ENCODE results near the gene BRD2. TPM values are rescaled to one million over a fixed set of nuclear protein-coding genes. Genes with fewer than 3 reads are reported as not detected.
A peak's percentile ranks its signal among the peaks of the same experiment; 100 is the strongest.

Gene BRD2
- total RNA-seq, 2 experiments from 2014 or later, result 168 to 190 TPM

GRCh38 chr6:32950449-32950848, 17.9 kb upstream of the BRD2 start:
- peaks cover 50% of the 10 kb centered on the region for H3K4me1 Mint-ChIP-seq (ENCODE audit: low read depth)
- POLR2A ChIA-PET, result interaction anchor here (1.0 kb wide), 1 partner anchor 21 kb away, joined by 3 read pairs; no protein-coding TSS in a partner anchor
- no peak overlapping the region for H3K27ac Mint-ChIP-seq
- DNase-seq, result no peak
- H3K4me3 Mint-ChIP-seq, result no peak overlapping the region
- no peaks in the 10 kb centered on the region for H3K27me3 Mint-ChIP-seq
- H3K36me3 Mint-ChIP-seq, result no peaks in the 10 kb centered on the region
- CTCF ChIA-PET, result interaction anchor here (0.8 to 8.7 kb wide), 7 partner anchors 9 to 112 kb away, joined by 3 to 250 read pairs (median 9); partner anchors contain the start of genes BRD2, HLA-DMB and TAP2
- intact Hi-C loops (cut with micrococcal nuclease), result no loop called here
- H3K9me3 Mint-ChIP-seq, result peaks cover 3% of the 10 kb centered on the region

GRCh38 chr6:32952817-32953739, 15.3 kb upstream of the BRD2 start, which contains the start of gene HLA-DMA:
Gene HLA-DMA, minus strand, starts transcription at chr6:32953097. Its CDS starts 61 bp downstream, at chr6:32953036.
- POLR2A ChIA-PET, result interaction anchor here (0.8 to 4.3 kb wide), 8 partner anchors 9 to 115 kb away, joined by 3 to 68 read pairs (median 5); partner anchors contain the start of genes BRD2 and TAP2
- H3K4me1 Mint-ChIP-seq (ENCODE audit: low read depth), result peaks cover 51% of the 10 kb centered on the region
- no peaks in the 10 kb centered on the region for H3K36me3 Mint-ChIP-seq
- H3K27ac Mint-ChIP-seq, result peak within 1 kb of the TSS; percentile 39
- DNase-seq, result peak; percentile 83
- intact Hi-C loops (cut with micrococcal nuclease), result loop anchor here (1.0 to 2.0 kb wide), 6 partner anchors 12 to 68 kb away; partner anchors contain the start of gene HLA-DMB
- H3K27me3 Mint-ChIP-seq, result no peaks in the 10 kb centered on the region
- H3K4me3 Mint-ChIP-seq, result peak within 1 kb of the TSS; percentile 64
- no peaks in the 10 kb centered on the region for H3K9me3 Mint-ChIP-seq
- CTCF ChIA-PET, result interaction anchor here (0.7 to 8.7 kb wide), 34 partner anchors 11 to 757 kb away, joined by 3 to 250 read pairs (median 5); partner anchors contain the start of genes BRD2, HLA-DMB, PSMB9 and TAP1

GRCh38 chr6:32953775-32954174, 14.6 kb upstream of the BRD2 start:
- Mint-ChIP-seq H3K36me3 (no peaks in the 10 kb centered on the region), H3K27ac (peak overlapping the region; percentile 9), H3K27me3 (no peaks in the 10 kb centered on the region), H3K4me1 (ENCODE audit: low read depth) (peaks cover 44% of the 10 kb centered on the region), H3K9me3 (no peaks in the 10 kb centered on the region), H3K4me3 (no peak overlapping the region)
- intact Hi-C loops (cut with micrococcal nuclease), result loop anchor here (1.0 to 2.0 kb wide), 6 partner anchors 12 to 69 kb away; partner anchors contain the start of gene HLA-DMB
- no peak for DNase-seq
- ChIA-PET CTCF (interaction anchor here (0.7 to 8.7 kb wide), 30 partner anchors 12 to 758 kb away, joined by 3 to 250 read pairs (median 5); partner anchors contain the start of genes BRD2, HLA-DMB, PSMB9 and TAP1), POLR2A (interaction anchor here (0.9 to 4.3 kb wide), 7 partner anchors 9 to 116 kb away, joined by 3 to 68 read pairs (median 6); partner anchors contain the start of genes BRD2 and TAP2)

GRCh38 chr6:32954267-32954666, 14.1 kb upstream of the BRD2 start:
- Mint-ChIP-seq H3K4me1 (ENCODE audit: low read depth) (peaks cover 42% of the 10 kb centered on the region), H3K27me3 (no peaks in the 10 kb centered on the region), H3K36me3 (no peaks in the 10 kb centered on the region), H3K27ac (no peak overlapping the region), H3K9me3 (no peaks in the 10 kb centered on the region), H3K4me3 (no peak overlapping the region)
- intact Hi-C loops (cut with micrococcal nuclease), result no loop called here
- DNase-seq, result no peak
- CTCF ChIA-PET, result interaction anchor here (1.0 to 8.7 kb wide), 23 partner anchors 12 to 141 kb away, joined by 3 to 250 read pairs (median 8); partner anchors contain the start of genes BRD2, HLA-DMB and TAP2
- POLR2A ChIA-PET, result interaction anchor here (0.9 to 4.3 kb wide), 6 partner anchors 10 to 60 kb away, joined by 3 to 68 read pairs (median 8); partner anchors contain the start of gene BRD2

- H3K4me3 Mint-ChIP-seq, result no peak overlapping the region
- H3K9me3 Mint-ChIP-seq, result no peaks in the 10 kb centered on the region
- DNase-seq, result peak; percentile 54
- intact Hi-C loops (cut with micrococcal nuclease), result no loop called here
- no peaks in the 10 kb centered on the region for H3K36me3 Mint-ChIP-seq
- H3K4me1 Mint-ChIP-seq (ENCODE audit: low read depth), result peaks cover 42% of the 10 kb centered on the region
- peak overlapping the region; percentile 30 for H3K27ac Mint-ChIP-seq
- CTCF ChIA-PET, result interaction anchor here (0.7 to 8.7 kb wide), 19 partner anchors 13 to 293 kb away, joined by 3 to 250 read pairs (median 9); partner anchors contain the start of genes BRD2, HLA-DMB and TAP2
- no peaks in the 10 kb centered on the region for H3K27me3 Mint-ChIP-seq
- POLR2A ChIA-PET, result interaction anchor here (0.5 to 4.3 kb wide), 6 partner anchors 12 to 677 kb away, joined by 3 to 68 read pairs (median 8); partner anchors contain the start of gene BRD2
These were observed 13.2 kb upstream of the BRD2 start for GRCh38 chr6:32954986-32955802.

- ChIA-PET CTCF (interaction anchor here (0.7 to 8.7 kb wide), 6 partner anchors 14 to 292 kb away, joined by 3 to 250 read pairs (median 78); partner anchors contain the start of genes BRD2 and TAP2), POLR2A (interaction anchor here (0.5 to 4.3 kb wide), 2 partner anchors 16 to 676 kb away, joined by 3 to 68 read pairs; no protein-coding TSS in a partner anchor)
- intact Hi-C loops (cut with micrococcal nuclease), result no loop called here
- H3K27ac Mint-ChIP-seq, result no peak overlapping the region
- no peak for DNase-seq
- H3K9me3 Mint-ChIP-seq, result no peaks in the 10 kb centered on the region
- no peaks in the 10 kb centered on the region for H3K36me3 Mint-ChIP-seq
- peaks cover 42% of the 10 kb centered on the region for H3K4me1 Mint-ChIP-seq (ENCODE audit: low read depth)
- H3K27me3 Mint-ChIP-seq, result no peaks in the 10 kb centered on the region
- H3K4me3 Mint-ChIP-seq, result no peak overlapping the region
These were observed 12.2 kb upstream of the BRD2 start for GRCh38 chr6:32956176-32956575.

GRCh38 chr6:32960563-32960962, 7.8 kb upstream of the BRD2 start:
- H3K27me3 Mint-ChIP-seq, result no peaks in the 10 kb centered on the region
- POLR2A ChIA-PET, result interaction anchor here (1.4 kb wide), 1 partner anchor 11 kb away, joined by 4 read pairs; no protein-coding TSS in a partner anchor
- peaks cover 43% of the 10 kb centered on the region for H3K4me1 Mint-ChIP-seq (ENCODE audit: low read depth)
- no peaks in the 10 kb centered on the region for H3K36me3 Mint-ChIP-seq
- no peak for DNase-seq
- CTCF ChIA-PET, result interaction anchor here (1.4 kb wide), 1 partner anchor 19 kb away, joined by 3 read pairs; no protein-coding TSS in a partner anchor
- intact Hi-C loops (cut with micrococcal nuclease), result loop anchor here (10.0 kb wide), 1 partner anchor 1136 kb away; the partner anchor contains the start of gene HSPA1B
- no peaks in the 10 kb centered on the region for H3K9me3 Mint-ChIP-seq
- H3K27ac Mint-ChIP-seq, result no peak overlapping the region
- no peak overlapping the region for H3K4me3 Mint-ChIP-seq

GRCh38 chr6:32962213-32962826, 6.1 kb upstream of the BRD2 start:
- Mint-ChIP-seq H3K27ac (no peak overlapping the region), H3K9me3 (no peaks in the 10 kb centered on the region), H3K4me3 (no peak overlapping the region), H3K27me3 (no peaks in the 10 kb centered on the region), H3K4me1 (ENCODE audit: low read depth) (peaks cover 50% of the 10 kb centered on the region), H3K36me3 (peaks cover 2% of the 10 kb centered on the region)
- DNase-seq, result no peak
- ChIA-PET CTCF (interaction anchor here (0.7 to 16.8 kb wide), 9 partner anchors 9 to 124 kb away, joined by 3 to 267 read pairs (median 6); partner anchors contain the start of genes HLA-DMA and TAP2), POLR2A (interaction anchor here (1.4 kb wide), 1 partner anchor 10 kb away, joined by 4 read pairs; no protein-coding TSS in a partner anchor)
- intact Hi-C loops (cut with micrococcal nuclease), result loop anchor here (10.0 kb wide), 1 partner anchor 1138 kb away; the partner anchor contains the start of gene HSPA1B

- no peak for DNase-seq
- ChIA-PET CTCF (interaction anchor here (0.7 to 16.8 kb wide), 6 partner anchors 10 to 46 kb away, joined by 3 to 267 read pairs (median 16); partner anchors contain the start of gene HLA-DMA), POLR2A (interaction anchor here (1.9 kb wide), 1 partner anchor 8 kb away, joined by 6 read pairs; no protein-coding TSS in a partner anchor)
- intact Hi-C loops (cut with micrococcal nuclease), result loop anchor here (10.0 kb wide), 1 partner anchor 1139 kb away; the partner anchor contains the start of gene HSPA1B
- H3K4me3 Mint-ChIP-seq, result no peak overlapping the region
- no peaks in the 10 kb centered on the region for H3K9me3 Mint-ChIP-seq
- H3K27me3 Mint-ChIP-seq, result no peaks in the 10 kb centered on the region
- H3K36me3 Mint-ChIP-seq, result peaks cover 6% of the 10 kb centered on the region
- H3K4me1 Mint-ChIP-seq (ENCODE audit: low read depth), result peaks cover 51% of the 10 kb centered on the region
- peak overlapping the region; percentile 5 for H3K27ac Mint-ChIP-seq
These were observed 4.5 kb upstream of the BRD2 start for GRCh38 chr6:32963866-32964265.

GRCh38 chr6:32964776-32965175, 3.6 kb upstream of the BRD2 start:
- Mint-ChIP-seq H3K4me1 (ENCODE audit: low read depth) (peaks cover 51% of the 10 kb centered on the region), H3K36me3 (peaks cover 12% of the 10 kb centered on the region), H3K27me3 (no peaks in the 10 kb centered on the region), H3K27ac (no peak overlapping the region), H3K9me3 (no peaks in the 10 kb centered on the region), H3K4me3 (no peak overlapping the region)
- DNase-seq, result no peak
- POLR2A ChIA-PET, result interaction anchor here (0.7 to 1.9 kb wide), 2 partner anchors 7 to 24 kb away, joined by 3 to 6 read pairs; no protein-coding TSS in a partner anchor
- intact Hi-C loops (cut with micrococcal nuclease), result loop anchor here (5.0 to 10.0 kb wide), 4 partner anchors 32 to 1273 kb away; partner anchors contain the start of genes CUTA, HMGA1 and HSPA1B
- CTCF ChIA-PET, result interaction anchor here (2.4 to 16.8 kb wide), 5 partner anchors 11 to 126 kb away, joined by 7 to 267 read pairs (median 61); partner anchors contain the start of genes HLA-DMA and TAP2

All from activated CD4-positive, alpha-beta memory T cell treated with anti-CD3 and anti-CD28 coated beads for 36 hours (primary cell).